ENCODE data around the gene ZSCAN20.

The ZSCAN20 gene

DNA sequence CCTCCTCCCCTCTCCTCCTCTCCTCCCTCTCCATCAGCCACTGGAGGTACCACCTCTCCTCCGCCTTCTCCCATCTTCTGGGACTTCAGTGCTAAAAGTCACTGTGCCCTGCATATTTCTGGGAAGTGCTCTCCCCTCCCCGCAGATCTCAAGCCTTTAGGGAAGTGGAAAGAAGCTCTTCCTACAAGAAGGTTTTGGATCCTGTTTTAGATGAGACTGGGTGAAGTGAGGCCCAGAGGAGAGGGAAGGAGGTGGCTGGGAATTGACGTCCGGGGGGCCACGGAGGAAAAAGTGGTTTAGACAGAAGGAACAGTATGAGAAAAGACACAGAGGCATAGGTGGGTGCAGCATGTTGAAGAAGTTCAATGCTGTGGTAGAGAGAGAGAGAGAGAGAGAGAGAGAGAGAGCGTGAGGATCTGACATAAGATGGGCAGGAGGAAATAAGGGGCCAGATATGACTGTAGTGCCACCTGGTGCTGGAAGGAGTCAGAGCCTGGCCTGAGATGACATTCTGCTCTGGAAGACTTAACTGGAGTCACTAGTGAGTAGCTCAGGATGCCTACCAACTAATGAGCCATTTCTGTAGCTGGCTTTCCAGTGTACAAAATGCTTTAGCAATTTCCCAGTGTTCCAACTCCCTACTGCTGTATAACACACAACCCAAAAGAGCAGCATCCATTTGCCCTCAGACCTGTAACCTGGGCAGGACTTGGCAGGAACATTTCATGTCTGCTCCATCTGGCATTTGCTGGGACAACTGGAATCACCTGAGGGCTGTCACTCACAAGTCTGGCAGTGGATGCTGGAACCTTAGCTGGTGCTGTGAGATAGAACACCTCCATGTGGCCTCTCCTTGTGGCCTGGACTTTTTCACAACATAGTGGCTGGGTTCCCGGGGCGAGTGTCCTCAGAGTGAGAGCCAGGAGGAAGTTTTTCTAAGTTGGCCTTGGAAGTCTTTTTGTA lies 16.6 kb upstream of the ZSCAN20 start:
- peak; percentile 79 for TF ChIP-seq CTCF (conservative IDR thresholded peaks at IDR 0.05; ENCODE audit: low read depth)
- H3K27ac ChIP-seq: no peak overlapping the region
- CTCF ChIA-PET: interaction anchor here (0.5 to 1.8 kb wide), 19 partner anchors 10 to 1489 kb away, joined by 3 to 13 read pairs (median 3); partner anchors contain the start of gene ZSCAN20
- POLR2A ChIA-PET (ENCODE audit: low non-redundant PET): no interaction called here
- DNase-seq (ENCODE audit: low spot score): peak; percentile 77

DNA sequence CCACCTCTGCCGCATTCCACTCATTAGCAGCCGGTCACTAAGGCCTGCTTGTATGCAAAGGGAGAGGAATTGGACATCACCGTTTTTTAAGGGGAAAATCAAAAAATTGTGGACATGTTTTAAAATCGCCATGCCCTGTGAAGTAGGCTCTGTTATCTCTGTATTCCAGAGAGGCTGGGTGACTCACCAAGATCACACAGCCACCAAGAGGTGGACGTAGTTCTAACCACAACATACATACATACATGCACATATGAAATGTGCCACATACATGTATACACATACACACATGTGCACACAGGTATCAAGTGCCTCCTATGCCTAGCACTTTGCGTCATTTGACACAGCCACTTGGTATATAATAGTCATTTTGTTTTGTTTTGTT lies 16.0 kb upstream of the ZSCAN20 start:
- no peak overlapping the region for H3K27ac ChIP-seq
- ChIA-PET CTCF (interaction anchor here (0.5 to 1.8 kb wide), 15 partner anchors 13 to 1489 kb away, joined by 3 to 13 read pairs (median 3); no protein-coding TSS in a partner anchor), POLR2A (ENCODE audit: low non-redundant PET) (no interaction called here)
- DNase-seq (ENCODE audit: low spot score): no peak
- TF ChIP-seq CTCF (conservative IDR thresholded peaks at IDR 0.05; ENCODE audit: low read depth): no peak

DNA sequence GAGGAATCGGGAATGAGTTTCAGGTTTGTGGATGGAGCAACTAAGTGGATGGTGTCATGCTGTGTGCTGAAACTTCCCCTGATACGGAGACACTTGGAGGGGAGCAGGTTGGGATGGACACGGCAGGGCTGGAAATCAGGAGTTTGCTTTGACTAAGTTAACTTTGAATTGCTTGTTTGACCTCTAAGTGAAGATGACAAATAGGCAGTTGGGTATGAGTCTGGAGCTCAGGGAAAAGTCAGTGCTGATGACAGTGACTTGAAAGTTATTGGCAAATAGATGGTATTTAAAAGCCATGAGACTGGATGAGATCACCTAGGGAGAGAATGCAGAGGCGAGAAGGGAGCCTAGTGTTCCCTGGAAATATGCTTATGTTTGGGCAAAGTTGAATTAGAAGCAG lies 12.8 kb upstream of the ZSCAN20 start:
- no peak overlapping the region for H3K27ac ChIP-seq
- CTCF ChIA-PET: interaction anchor here (1.0 kb wide), 2 partner anchors 29 to 164 kb away, joined by 3 to 4 read pairs; no protein-coding TSS in a partner anchor
- TF ChIP-seq CTCF (conservative IDR thresholded peaks at IDR 0.05; ENCODE audit: low read depth): no peak
- POLR2A ChIA-PET (ENCODE audit: low non-redundant PET): no interaction called here
- DNase-seq (ENCODE audit: low spot score): no peak

DNA sequence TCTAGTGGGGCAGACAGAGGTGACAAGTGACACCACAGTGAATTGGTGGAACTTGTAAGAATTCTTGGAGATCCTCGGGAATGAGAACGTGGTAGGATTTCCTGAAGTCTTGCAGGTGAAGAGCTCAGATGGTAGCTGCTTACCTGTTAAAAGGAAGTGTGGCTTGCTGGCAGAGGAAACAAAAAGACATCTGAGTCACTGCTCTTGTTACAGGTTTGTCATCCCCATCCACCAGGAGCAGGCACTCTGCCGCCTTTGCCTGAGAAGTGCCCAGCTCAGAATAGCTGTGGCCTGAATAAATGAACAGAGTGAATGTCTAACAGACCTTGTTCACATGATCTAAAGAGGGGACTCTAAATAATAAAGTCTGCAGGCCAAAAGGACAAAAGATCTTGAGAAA lies 12.3 kb upstream of the ZSCAN20 start:
- ChIA-PET CTCF (interaction anchor here (0.6 to 1.0 kb wide), 3 partner anchors 23 to 165 kb away, joined by 3 to 4 read pairs (median 3); no protein-coding TSS in a partner anchor), POLR2A (ENCODE audit: low non-redundant PET) (no interaction called here)
- DNase-seq (ENCODE audit: low spot score): no peak
- H3K27ac ChIP-seq: no peak overlapping the region
- no peak for TF ChIP-seq CTCF (conservative IDR thresholded peaks at IDR 0.05; ENCODE audit: low read depth)

- H3K27ac ChIP-seq: no peak overlapping the region
- DNase-seq (ENCODE audit: low spot score): no peak
- ChIA-PET POLR2A (ENCODE audit: low non-redundant PET) (no interaction called here), CTCF (interaction anchor here (1.0 kb wide), 1 partner anchor 31 kb away, joined by 4 read pairs; no protein-coding TSS in a partner anchor)
- TF ChIP-seq CTCF (conservative IDR thresholded peaks at IDR 0.05; ENCODE audit: low read depth): no peak
Measured at GRCh38 chr1:33460947-33461629, 11.4 kb upstream of the ZSCAN20 start.

DNA sequence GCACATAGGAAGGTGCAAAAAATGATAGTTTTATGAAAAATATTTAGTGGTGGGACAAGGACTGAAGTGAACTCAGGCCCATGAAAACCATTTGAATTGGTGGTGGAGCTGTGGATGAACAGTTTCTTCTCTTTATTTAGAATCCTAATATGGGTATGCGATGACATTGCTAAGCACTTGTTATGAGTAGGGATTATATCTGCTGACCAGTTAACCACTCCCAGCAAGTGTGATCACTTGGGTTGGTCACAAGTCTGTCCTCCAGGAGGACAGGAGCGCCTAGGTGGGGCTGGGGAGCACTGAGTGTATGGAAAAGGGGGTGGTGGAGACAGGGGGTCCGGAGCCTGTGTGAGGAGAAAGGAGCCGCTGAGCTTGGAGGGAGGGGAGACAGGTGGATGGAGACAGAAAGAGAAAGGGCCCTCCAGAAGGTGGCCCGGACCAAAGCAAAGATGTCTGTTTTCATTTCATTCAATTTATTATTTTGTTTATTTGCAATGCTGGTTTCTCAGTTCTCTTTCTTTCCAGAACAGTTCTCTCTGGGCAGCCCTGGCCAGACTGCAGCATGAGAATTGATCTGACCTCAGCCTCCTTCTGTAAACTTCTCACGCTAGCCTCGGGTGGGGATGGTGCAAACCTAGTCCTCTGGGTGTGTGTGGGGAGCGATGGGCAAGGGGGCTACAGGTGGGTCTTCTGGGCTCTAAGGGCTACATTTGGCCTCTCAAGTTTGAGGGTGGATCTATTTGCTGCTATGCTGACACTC lies 9.9 kb upstream of the ZSCAN20 start:
- no peak overlapping the region for H3K27ac ChIP-seq
- no peak for DNase-seq (ENCODE audit: low spot score)
- POLR2A ChIA-PET (ENCODE audit: low non-redundant PET): no interaction called here
- CTCF ChIA-PET: no interaction called here
- no peak for TF ChIP-seq CTCF (conservative IDR thresholded peaks at IDR 0.05; ENCODE audit: low read depth)
